ENCODE measurements around the gene RABL2B.
"Not testable (repeated sequence)": the region's sequence is repeated elsewhere in the genome, so short reads cannot be mapped to it uniquely, and the experiment has no call there.

- TF ChIP-seq NR1H2 (CRISPR knock-in tag; IDR thresholded peaks at IDR 0.05); CTCF (IDR thresholded peaks at IDR 0.05); ESRRA (CRISPR knock-in tag; IDR thresholded peaks at IDR 0.05; ENCODE audit: borderline replicate concordance); TEAD4 (CRISPR knock-in tag; IDR thresholded peaks at IDR 0.05); STAT6 (CRISPR knock-in tag; conservative IDR thresholded peaks at IDR 0.05; ENCODE audit: low read depth); MAX (CRISPR knock-in tag; IDR thresholded peaks at IDR 0.05); USF2 (CRISPR knock-in tag; IDR thresholded peaks at IDR 0.05); E2F1 (CRISPR knock-in tag; IDR thresholded peaks at IDR 0.05); ZBTB43 (CRISPR knock-in tag; IDR thresholded peaks at IDR 0.05); NR3C1 (CRISPR knock-in tag; conservative IDR thresholded peaks at IDR 0.05; ENCODE audit: low read depth); USF1 (CRISPR knock-in tag; IDR thresholded peaks at IDR 0.05); ATF6 (CRISPR knock-in tag; IDR thresholded peaks at IDR 0.05): not testable (repeated sequence)
Measured at GRCh38 chr22:50785289-50785688, 1.9 kb upstream of the RABL2B start.
